Measurements from ENCODE around the gene PLEKHA6. TPM values are rescaled to one million over a fixed set of nuclear protein-coding genes. Genes with fewer than 3 reads are reported as not detected.

The PLEKHA6 gene
- total and polyA plus RNA-seq, 2 of the 4 experiments (the other 2 are of a cell fraction): 8.2 to 19.9 TPM

DNA sequence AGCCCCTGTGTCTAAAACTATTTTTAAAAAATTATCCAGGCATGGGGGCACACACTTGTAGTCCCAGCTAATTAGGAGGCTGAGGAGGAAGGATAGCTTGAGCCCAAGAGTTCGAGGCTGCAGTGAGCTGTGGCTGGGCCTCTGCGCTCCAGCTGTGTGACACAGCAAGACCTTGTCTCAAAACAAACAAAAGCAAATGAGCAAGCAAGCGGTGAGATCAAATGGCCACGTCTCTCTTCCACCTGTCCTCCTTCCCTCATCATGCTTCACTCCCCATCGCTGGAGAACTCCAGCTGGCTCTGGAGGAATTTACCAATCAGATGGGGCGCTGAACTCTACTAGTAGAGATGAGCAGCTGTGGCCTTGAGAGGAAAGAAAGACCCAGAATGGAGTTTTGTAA lies 179.6 kb downstream of the PLEKHA6 start:
- Histone ChIP-seq H3K14ac (replicated peaks; ENCODE audit: low read depth, low read length) (0 out of 2 replicates have a peak overlapping the region, but pooled peaks have one; percentile 14), H3K4me1 (ENCODE audit: control insufficient read depth, insufficient read depth, low read length) (no peaks in the 10 kb centered on the region), H2AK5ac (ENCODE audit: low read depth, low read length) (no peak overlapping the region), H2BK5ac (ENCODE audit: low read depth, low read length, poor library complexity, severe bottlenecking) (no peak overlapping the region), H3K9ac (ENCODE audit: low read depth, low read length) (no peak overlapping the region), H3K4me2 (ENCODE audit: low read depth, low read length) (no peak overlapping the region), H4K91ac (ENCODE audit: insufficient read depth, low read depth, low read length) (no peak overlapping the region), H4K8ac (ENCODE audit: low read depth in 2 of 2, low read length in 2 of 2) (no peak overlapping the region), H3K9me1 (ENCODE audit: insufficient read depth, low read length) (peaks cover 7% of the 10 kb centered on the region), H2BK15ac (ENCODE audit: low read depth, low read length) (no peak overlapping the region), H3K23ac (ENCODE audit: low read depth, low read length) (no peak overlapping the region), H2AFZ (replicated peaks; ENCODE audit: low read length, poor library complexity) (peak overlapping the region; percentile 63), H2BK20ac (ENCODE audit: low read depth, low read length) (no peak overlapping the region), H3K27me3 (ENCODE audit: control insufficient read depth, insufficient read depth, low read length) (no peaks in the 10 kb centered on the region), H2BK120ac (ENCODE audit: low read depth, low read length) (no peak overlapping the region), H3K56ac (ENCODE audit: extremely low read depth, insufficient read depth, low read length) (no peak overlapping the region), H3K79me1 (ENCODE audit: low read depth in 1 of 2, low read length in 2 of 2) (no peaks in the 10 kb centered on the region), H2AK9ac (replicated peaks; ENCODE audit: low read depth, low read length, poor library complexity) (no peak overlapping the region), H3K4me3 (ENCODE audit: insufficient read depth, low read depth, low read length) (no peak overlapping the region), H4K5ac (ENCODE audit: low read depth, low read length) (no peak overlapping the region), H3K4ac (ENCODE audit: low read depth, low read length) (no peak overlapping the region), H3K18ac (ENCODE audit: low read depth, low read length) (no peak overlapping the region), H3K27ac (ENCODE audit: insufficient read depth, low read length) (no peak overlapping the region), H3K9me3 (ENCODE audit: control insufficient read depth, insufficient read depth, low read length) (no peaks in the 10 kb centered on the region), H3K36me3 (ENCODE audit: control insufficient read depth, insufficient read depth, low read length) (no peaks in the 10 kb centered on the region), H4K20me1 (ENCODE audit: insufficient read depth, low read length) (no peaks in the 10 kb centered on the region)
- intact Hi-C loops (cut with micrococcal nuclease): no loop called here
- dilution Hi-C loops (cut with HindIII; ENCODE audit: low sequenced_read_pairs, unreplicated experiment): no loop called here
- TF ChIP-seq SMC3 (IDR thresholded peaks at IDR 0.05; ENCODE audit: low read depth, low read length): no peak
- no peak for DNase-seq
- CTCF ChIA-PET: interaction anchor here (0.5 to 1.0 kb wide), 2 partner anchors 27 to 319 kb away, joined by 3 read pairs; no protein-coding TSS in a partner anchor
- ATAC-seq (ENCODE audit: low read depth): no peak
- POLR2A ChIA-PET (ENCODE audit: unreplicated experiment): no interaction called here
- in situ Hi-C loops (cut with MboI; ENCODE audit: low sequenced_read_pairs): no loop called here
- WGBS, 2 experiments (ENCODE audit: extremely low coverage in 2 of 2, insufficient read length in 1 of 2): no CpG with 5 or more reads among the region's 6 CpGs
- BruUV-seq (replicated peaks): no TSS peak

All from IMR-90 (cell line).